Daoy (cell line): ENCODE data around the gene PRCD. TPM values are rescaled to one million over a fixed set of nuclear protein-coding genes. Genes with fewer than 3 reads are reported as not detected.

ENCODE experiments used
- DNase-seq: peaks from one replicate; pipeline ENCODE4 v3.0.0-alpha.2; 2015; ENCODE audit warnings: low read depth
- total RNA-seq: library from RNA; depleted of rRNA; stranded (reverse); fragments of >200 nt; shearing (Covaris generic); gene quantifications from 2 replicates; pipeline ENCODE4 v1.2.3, GENCODE V29; 2014

The PRCD gene
- total RNA-seq, 1 experiment from 2014 or later: 0.51 TPM

DNA sequence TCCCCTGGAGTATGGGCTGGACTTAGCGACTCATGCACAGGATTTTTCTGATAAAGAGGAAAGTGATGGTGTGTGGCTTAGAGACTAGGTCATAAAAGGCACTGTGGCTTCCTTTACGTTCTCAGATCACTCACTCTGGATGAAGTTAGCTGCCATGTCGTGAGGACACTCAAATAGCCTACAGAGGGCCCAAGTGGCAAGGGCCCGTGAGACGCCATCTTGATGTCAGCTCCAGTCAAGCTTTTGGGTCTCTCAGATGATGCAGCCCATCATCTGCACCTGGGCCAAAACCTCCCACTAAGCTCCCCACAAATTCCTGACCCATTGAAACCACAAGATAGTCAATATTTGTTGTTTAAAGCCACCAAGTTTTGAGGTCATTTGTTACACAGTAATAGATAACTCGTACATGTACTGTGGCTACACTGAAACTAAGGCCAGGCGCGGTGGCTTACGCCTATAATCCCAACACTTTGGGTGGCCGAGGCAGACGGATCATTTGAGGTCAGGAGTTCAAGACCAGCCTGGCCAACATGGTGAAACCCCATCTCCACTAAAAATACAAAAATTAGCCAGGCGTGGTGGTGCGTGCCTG is 31.1 kb downstream of the PRCD start:
- no peak for DNase-seq

GRCh38 chr17:76572201-76572910 is 32.5 kb downstream of the PRCD start:
- DNase-seq: no peak

DNA sequence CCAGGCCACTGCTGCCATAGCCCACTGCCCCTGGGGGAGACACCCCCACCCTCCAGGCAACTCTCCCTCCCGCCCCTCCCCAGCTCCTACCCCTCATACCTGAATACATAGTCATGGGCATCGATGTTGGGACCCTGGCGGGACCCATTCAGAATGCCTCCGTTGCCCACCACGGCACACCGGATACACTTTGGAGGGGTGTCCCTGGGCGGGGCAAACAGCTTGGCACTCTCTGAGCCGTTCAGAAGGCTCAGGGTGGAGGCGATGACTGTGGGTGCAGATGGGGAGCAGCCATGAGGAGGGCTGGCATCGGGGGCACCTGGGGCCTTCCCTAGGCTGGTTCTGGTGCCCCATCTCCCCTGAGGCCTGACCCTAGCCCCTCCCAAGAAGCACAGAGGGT is 33.3 kb downstream of the PRCD start:
- no peak for DNase-seq

DNA sequence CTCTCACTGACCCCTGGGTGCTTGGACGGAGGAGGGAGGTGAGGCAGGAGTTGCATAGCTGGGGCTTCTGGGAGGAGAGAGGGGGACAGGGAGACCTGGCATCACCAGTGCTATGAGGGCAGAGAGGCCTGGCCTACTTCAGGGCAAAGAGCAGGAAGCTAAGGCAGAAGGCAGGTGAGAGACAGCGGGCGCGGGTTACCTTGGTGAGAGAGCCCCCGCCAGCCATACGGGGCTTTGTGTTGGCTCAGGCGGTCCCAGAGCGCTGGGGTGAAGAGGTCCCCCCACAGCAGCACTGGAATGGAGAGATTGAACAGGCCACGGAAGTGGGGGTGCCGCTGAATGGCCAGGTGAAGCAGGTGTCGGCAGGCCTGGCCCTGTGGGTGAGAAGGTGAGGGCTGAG is 34.3 kb downstream of the PRCD start:
- DNase-seq: no peak

- DNase-seq: no peak
Observed at GRCh38 chr17:76575570-76575969, 35.7 kb downstream of the PRCD start.

- DNase-seq: no peak
Observed at GRCh38 chr17:76576189-76576588, 36.3 kb downstream of the PRCD start.

GRCh38 chr17:76577876-76578275 is 38.0 kb downstream of the PRCD start:
- no peak for DNase-seq

GRCh38 chr17:76578376-76578775 is 38.5 kb downstream of the PRCD start:
- DNase-seq: no peak

DNA sequence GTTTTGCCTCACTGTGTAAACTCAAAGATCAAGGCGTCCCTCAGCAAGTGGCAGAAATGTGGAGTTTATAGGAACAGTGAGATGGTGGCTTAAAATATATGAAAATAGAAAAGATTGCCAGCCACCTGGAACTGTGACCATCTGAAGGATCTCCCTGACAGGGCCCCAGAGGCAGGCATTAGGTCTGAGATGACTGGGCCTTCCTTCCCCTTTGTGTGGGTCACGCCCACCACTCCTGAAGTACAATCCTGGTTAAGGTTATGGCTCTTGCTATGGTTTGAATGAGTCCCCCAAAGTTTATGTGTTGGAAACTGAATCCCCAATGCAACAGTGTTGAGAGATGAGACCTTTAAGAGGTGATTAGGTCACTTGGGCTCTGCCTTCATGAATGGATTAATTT is 39.4 kb downstream of the PRCD start:
- DNase-seq: no peak

GRCh38 chr17:76581515-76581914 is 41.7 kb downstream of the PRCD start:
- no peak for DNase-seq

GRCh38 chr17:76582660-76583059 is 42.8 kb downstream of the PRCD start:
- no peak for DNase-seq

GRCh38 chr17:76584427-76585032 is 44.7 kb downstream of the PRCD start:
- no peak for DNase-seq

GRCh38 chr17:76585033-76585648 is 45.3 kb downstream of the PRCD start:
- no peak for DNase-seq

- DNase-seq: peak; percentile 68
Observed at GRCh38 chr17:76585649-76586593, 46.1 kb downstream of the PRCD start, which contains the start of gene ST6GALNAC2. ST6GALNAC2 (minus strand) TSS chr17:76585860; CDS start chr17:76585808, 52 bp downstream.

GRCh38 chr17:76586741-76587487 is 47.1 kb downstream of the PRCD start:
- no peak for DNase-seq

DNA sequence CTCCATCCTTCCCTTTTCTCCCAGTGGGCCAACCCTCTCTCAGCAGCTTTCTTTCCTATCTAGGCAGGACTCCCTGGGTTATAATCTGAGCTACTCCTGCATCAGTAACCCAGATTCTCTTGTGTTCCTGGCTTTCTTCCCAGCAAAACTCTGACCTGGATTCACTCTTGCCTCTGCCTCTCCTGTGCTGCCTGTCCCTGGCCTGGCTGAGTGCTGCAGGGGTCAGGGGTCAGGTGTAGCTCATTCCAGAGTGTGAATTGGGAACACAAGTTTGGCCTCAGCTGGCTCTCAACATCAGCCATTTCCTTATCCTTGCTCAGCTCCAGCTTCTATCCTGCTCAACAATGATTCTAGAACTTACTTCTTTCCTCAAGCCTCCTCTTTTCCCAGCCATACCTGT is 48.3 kb downstream of the PRCD start:
- no peak for DNase-seq

GRCh38 chr17:76593384-76593826 is 53.6 kb downstream of the PRCD start:
- DNase-seq: peak; percentile 66

- no peak for DNase-seq
Observed at GRCh38 chr17:76593959-76594358, 54.1 kb downstream of the PRCD start.

GRCh38 chr17:76594690-76595089 is 54.8 kb downstream of the PRCD start:
- no peak for DNase-seq
